BJ (cell line): ENCODE results near the gene METAP2. TPM values are rescaled to one million over a fixed set of nuclear protein-coding genes. Genes with fewer than 3 reads are reported as not detected.

Source experiments
- CTCF ChIA-PET: fragments of 350-600 bp; formaldehyde crosslinking; extraction: SDS; loops from one replicate; lab custom pipeline; 2021; ENCODE audit warnings: antibody characterized with exemption, inconsistent platforms; lab: Yijun Ruan, JAX
- POLR2A ChIA-PET: fragments of 300-600 bp; sonication (Branson Sonifier 250); formaldehyde crosslinking; extraction: SDS; loops from one replicate; lab custom pipeline; 2021; ENCODE audit warnings: antibody characterized with exemption; lab: Charles Lee
- DNase-seq: peaks from one replicate; pipeline ENCODE4 v3.0.0-alpha.2; 2011; ENCODE audit warnings: low read depth
- H3K27me3 ChIP-seq: 2 replicates; pipeline ENCODE4 v1.6.0; 2011; ENCODE audit warnings: low read length; ENCODE audit not compliant: control insufficient read depth, insufficient read depth
- H3K36me3 ChIP-seq: 2 replicates; pipeline ENCODE4 v1.5.1; 2011; ENCODE audit warnings: low read length; ENCODE audit not compliant: control insufficient read depth, insufficient read depth
- H3K4me3 ChIP-seq: 2 replicates; pipeline ENCODE4 v1.5.1; 2011; ENCODE audit warnings: low read depth, mild to moderate bottlenecking, control low read depth, low read length
- polyA plus RNA-seq: library from polyadenylated mRNA; depleted of rRNA; stranded (reverse); fragments of >200 nt; gene quantifications from 2 replicates; pipeline ENCODE4 v1.2.3, GENCODE V29; 2011
- TF ChIP-seq, protein P1 (sequence below): IDR thresholded peaks from 2 replicates; pipeline ENCODE4 v1.5.1; 2011; ENCODE audit warnings: low read depth, mild to moderate bottlenecking, control low read depth, inconsistent platforms, low read length, moderate library complexity; ENCODE audit not compliant: insufficient read depth

The METAP2 gene
- polyA plus RNA-seq, 1 experiment: 32.2 TPM

DNA sequence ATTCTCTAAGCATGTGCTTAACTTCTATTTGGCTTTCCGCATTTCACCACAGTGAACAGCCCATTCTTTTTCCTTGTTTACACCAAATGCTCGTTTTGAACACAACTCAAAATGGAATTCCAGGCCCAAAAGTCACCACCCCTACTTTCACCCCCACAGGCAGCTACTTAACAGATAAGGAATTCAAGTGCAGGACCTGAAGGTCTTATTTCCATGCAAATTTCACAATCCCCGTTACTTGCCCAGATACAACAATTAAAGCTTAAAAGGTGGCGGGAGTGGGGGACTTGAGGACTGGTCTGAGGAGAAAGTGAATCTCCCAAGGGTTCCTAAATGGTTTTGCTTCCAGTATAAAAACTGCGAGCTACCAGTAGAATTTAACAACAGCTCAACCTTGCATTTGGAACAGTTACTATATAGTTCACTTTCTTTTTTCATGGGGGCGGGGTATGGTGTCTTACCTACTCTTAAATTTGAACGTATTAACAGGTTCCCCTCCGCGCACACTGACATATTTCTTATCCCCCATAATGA lies 73.6 kb downstream of the METAP2 start:
- Histone ChIP-seq H3K27me3 (peaks cover 15% of the 10 kb centered on the region), H3K36me3 (no peaks in the 10 kb centered on the region), H3K4me3 (peak overlapping the region; percentile 58)
- ChIA-PET POLR2A (no interaction called here), CTCF (interaction anchor here (1.0 to 1.4 kb wide), 2 partner anchors 13 to 210 kb away, joined by 3 to 4 read pairs; no protein-coding TSS in a partner anchor)
- TF ChIP-seq, protein P1, sequence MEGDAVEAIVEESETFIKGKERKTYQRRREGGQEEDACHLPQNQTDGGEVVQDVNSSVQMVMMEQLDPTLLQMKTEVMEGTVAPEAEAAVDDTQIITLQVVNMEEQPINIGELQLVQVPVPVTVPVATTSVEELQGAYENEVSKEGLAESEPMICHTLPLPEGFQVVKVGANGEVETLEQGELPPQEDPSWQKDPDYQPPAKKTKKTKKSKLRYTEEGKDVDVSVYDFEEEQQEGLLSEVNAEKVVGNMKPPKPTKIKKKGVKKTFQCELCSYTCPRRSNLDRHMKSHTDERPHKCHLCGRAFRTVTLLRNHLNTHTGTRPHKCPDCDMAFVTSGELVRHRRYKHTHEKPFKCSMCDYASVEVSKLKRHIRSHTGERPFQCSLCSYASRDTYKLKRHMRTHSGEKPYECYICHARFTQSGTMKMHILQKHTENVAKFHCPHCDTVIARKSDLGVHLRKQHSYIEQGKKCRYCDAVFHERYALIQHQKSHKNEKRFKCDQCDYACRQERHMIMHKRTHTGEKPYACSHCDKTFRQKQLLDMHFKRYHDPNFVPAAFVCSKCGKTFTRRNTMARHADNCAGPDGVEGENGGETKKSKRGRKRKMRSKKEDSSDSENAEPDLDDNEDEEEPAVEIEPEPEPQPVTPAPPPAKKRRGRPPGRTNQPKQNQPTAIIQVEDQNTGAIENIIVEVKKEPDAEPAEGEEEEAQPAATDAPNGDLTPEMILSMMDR: no peak
- no peak for DNase-seq

DNA sequence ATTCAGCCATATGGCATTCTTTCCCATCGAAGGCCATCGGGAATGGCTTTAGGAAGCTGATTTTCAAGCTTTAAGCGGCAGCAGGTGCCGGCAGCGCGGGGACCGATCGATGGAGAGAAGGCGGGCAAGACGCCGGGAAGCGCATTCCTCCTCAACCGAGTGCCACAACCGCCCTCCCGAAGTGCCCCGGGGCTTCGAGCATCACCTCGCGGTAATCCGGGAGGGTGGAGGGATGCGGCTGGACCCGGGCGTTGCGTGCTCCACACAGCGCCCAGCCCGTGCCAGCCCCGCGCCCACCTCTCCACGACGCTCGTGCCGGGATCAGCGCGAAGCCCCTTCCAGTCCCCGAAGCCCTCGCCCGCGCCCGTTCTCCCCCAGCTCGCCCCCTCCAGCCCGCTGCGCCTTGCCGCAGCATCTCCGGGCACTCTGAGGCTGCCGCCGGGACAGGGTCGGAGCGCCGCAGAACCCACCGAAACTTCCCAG lies 74.1 kb downstream of the METAP2 start:
- ChIA-PET CTCF (interaction anchor here (1.0 to 1.4 kb wide), 2 partner anchors 14 to 211 kb away, joined by 3 to 4 read pairs; no protein-coding TSS in a partner anchor), POLR2A (no interaction called here)
- TF ChIP-seq, protein P1: no peak
- no peak for DNase-seq
- peaks cover 15% of the 10 kb centered on the region for H3K27me3 ChIP-seq
- peak overlapping the region; percentile 58 for H3K4me3 ChIP-seq
- H3K36me3 ChIP-seq: no peaks in the 10 kb centered on the region

DNA sequence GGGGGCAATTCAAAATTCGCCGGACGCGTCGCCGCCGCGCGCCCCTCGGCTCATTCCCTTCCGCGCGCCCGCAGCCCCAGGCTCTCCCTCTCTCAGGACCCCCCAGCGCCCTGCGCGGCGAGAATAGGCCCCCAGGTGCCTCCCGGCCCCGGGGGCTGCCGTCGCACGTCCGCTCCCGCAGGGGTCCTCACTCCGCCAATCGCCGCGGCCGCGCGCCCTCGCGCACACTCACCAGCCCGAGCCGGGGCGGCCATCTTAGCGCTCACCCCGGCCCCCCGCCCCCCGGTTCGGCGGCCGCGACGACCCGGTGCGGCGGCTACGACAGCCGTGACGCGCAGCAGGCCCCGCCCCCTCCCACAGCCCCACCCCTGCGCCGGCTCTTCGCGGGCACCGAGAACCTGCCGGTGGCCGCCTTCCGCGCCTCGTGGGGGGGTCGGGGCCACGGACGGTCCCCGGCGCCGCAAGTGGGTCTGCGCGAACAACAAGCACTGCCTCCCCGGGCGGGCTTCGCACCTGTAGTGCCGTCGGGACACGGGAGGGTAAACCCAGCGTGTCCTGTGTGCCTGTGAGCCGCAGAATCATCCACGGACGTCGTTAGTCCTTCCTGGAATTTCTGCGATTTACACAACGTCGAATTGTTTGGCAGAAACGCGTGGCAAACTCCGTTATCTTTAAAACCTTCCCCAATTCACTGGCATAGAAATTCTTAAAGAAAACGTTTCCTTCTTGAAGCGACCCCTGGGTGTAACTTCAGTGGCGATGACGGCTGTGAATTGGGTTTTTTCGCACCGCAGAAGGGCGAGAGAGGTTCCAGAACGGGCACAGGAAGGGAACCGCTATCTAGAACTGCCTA lies 74.8 kb downstream of the METAP2 start:
- DNase-seq: no peak
- POLR2A ChIA-PET: no interaction called here
- peak overlapping the region; percentile 58 for H3K4me3 ChIP-seq
- TF ChIP-seq, protein P1: no peak
- no peaks in the 10 kb centered on the region for H3K36me3 ChIP-seq
- H3K27me3 ChIP-seq: peaks cover 15% of the 10 kb centered on the region
- CTCF ChIA-PET: interaction anchor here (1.0 kb wide), 1 partner anchor 211 kb away, joined by 3 read pairs; no protein-coding TSS in a partner anchor

DNA sequence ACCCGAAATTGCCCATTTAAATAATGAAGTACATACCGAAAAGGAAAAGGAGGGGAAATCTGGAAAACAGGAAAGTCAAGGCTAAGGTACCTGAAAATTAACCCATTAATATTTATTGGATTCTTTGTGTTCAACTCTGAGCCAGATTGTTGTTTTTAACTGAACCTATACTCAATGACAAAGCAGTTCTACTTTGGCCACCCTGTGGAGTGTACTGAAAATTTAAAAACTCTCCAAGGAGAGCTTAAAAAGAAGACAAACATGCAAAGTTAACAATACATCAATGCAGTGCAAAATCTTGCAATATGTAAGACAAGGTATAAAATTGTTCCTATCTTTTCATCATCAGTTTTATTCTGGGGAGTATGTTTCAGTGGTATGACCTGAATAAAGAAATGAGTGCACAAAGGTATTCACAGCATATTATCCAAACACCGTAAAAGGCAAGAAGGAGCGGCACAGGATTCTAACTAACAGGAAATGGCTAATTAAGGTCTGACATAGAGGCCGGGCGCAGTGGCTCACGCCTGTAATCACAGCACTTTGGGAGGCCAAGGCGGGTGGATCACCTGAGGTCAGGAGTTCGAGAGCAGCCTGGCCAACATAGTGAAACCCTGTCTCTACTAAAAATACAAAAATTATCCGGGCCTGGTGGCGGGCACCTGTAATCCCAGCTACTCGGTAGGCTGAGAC lies 75.6 kb downstream of the METAP2 start:
- H3K27me3 ChIP-seq: peaks cover 15% of the 10 kb centered on the region
- H3K4me3 ChIP-seq: no peak overlapping the region
- ChIA-PET CTCF (no interaction called here), POLR2A (no interaction called here)
- no peak for DNase-seq
- TF ChIP-seq, protein P1: no peak
- H3K36me3 ChIP-seq: no peaks in the 10 kb centered on the region

DNA sequence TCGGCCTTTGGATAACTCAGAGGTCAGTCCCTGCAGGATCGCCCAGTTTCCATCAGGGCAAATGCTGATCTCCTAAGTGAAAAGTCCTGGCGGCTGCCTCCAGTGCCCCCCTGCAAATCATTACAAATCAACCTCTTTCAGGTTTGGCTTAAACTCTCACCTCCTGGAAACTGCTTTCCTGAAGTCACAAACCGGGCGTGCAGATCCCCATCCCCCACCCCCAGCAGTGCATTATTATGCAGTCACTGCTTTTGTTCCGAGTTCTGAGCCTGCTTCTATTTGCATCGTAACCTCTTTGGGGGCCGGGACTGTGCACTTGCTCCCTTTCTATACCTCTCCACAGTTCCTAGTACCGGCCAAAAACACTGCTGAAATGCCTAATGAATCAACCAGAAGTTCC lies 77.4 kb downstream of the METAP2 start, which contains the start of gene USP44:
TSS of gene USP44 (minus strand) at position 172 of the 400 bp plus-strand sequence. CDS start 17,220 bp downstream, outside the sequence.
- ChIA-PET CTCF (no interaction called here), POLR2A (no interaction called here)
- Histone ChIP-seq H3K36me3 (no peaks in the 10 kb centered on the region), H3K27me3 (peaks cover 16% of the 10 kb centered on the region), H3K4me3 (no peak within 1 kb of the TSS)
- no peak for DNase-seq
- TF ChIP-seq, protein P1: no peak
